ENCODE measurements around the gene ATMIN. TPM values are rescaled to one million over a fixed set of nuclear protein-coding genes. Genes with fewer than 3 reads are reported as not detected.

ATMIN gene
- total RNA-seq, 1 donor from 2014 or later = 22.0 TPM

GRCh38 chr16:80990978-80991377 lies 44.7 kb upstream of the ATMIN start:
- TF ChIP-seq CTCF (IDR thresholded peaks at IDR 0.05; ENCODE audit: borderline replicate concordance) = no peak
- no peak overlapping the region for H3K27ac ChIP-seq (replicated peaks)
- no peaks in the 10 kb centered on the region for H3K27me3 ChIP-seq (ENCODE audit: low read depth)
- intact Hi-C loops (cut with micrococcal nuclease) = no loop called here
- DNase-seq = no peak
- peaks cover 28% of the 10 kb centered on the region for H3K4me1 ChIP-seq
- no peak overlapping the region for H3K4me3 ChIP-seq
- no peaks in the 10 kb centered on the region for H3K9me3 ChIP-seq (replicated peaks)
- H3K36me3 ChIP-seq = no peaks in the 10 kb centered on the region

GRCh38 chr16:80991792-80992430 lies 43.7 kb upstream of the ATMIN start:
- Histone ChIP-seq H3K4me3 (no peak overlapping the region), H3K27ac (replicated peaks) (no peak overlapping the region), H3K27me3 (ENCODE audit: low read depth) (no peaks in the 10 kb centered on the region), H3K36me3 (no peaks in the 10 kb centered on the region), H3K4me1 (peaks cover 27% of the 10 kb centered on the region), H3K9me3 (replicated peaks) (no peaks in the 10 kb centered on the region)
- intact Hi-C loops (cut with micrococcal nuclease) = no loop called here
- no peak for TF ChIP-seq CTCF (IDR thresholded peaks at IDR 0.05; ENCODE audit: borderline replicate concordance)
- no peak for DNase-seq

- DNase-seq = no peak
- no peaks in the 10 kb centered on the region for H3K36me3 ChIP-seq
- intact Hi-C loops (cut with micrococcal nuclease) = no loop called here
- peak overlapping the region; percentile 18 for H3K4me3 ChIP-seq
- H3K4me1 ChIP-seq = peaks cover 27% of the 10 kb centered on the region
- H3K27me3 ChIP-seq (ENCODE audit: low read depth) = no peaks in the 10 kb centered on the region
- no peaks in the 10 kb centered on the region for H3K9me3 ChIP-seq (replicated peaks)
- peak overlapping the region; percentile 49 for H3K27ac ChIP-seq (replicated peaks)
- TF ChIP-seq CTCF (IDR thresholded peaks at IDR 0.05; ENCODE audit: borderline replicate concordance) = no peak
Measured at GRCh38 chr16:80992676-80993293, 42.9 kb upstream of the ATMIN start.

GRCh38 chr16:80993307-80993706 lies 42.3 kb upstream of the ATMIN start:
- no peaks in the 10 kb centered on the region for H3K36me3 ChIP-seq
- TF ChIP-seq CTCF (IDR thresholded peaks at IDR 0.05; ENCODE audit: borderline replicate concordance) = no peak
- H3K27ac ChIP-seq (replicated peaks) = peak overlapping the region; percentile 49
- H3K27me3 ChIP-seq (ENCODE audit: low read depth) = no peaks in the 10 kb centered on the region
- no peaks in the 10 kb centered on the region for H3K9me3 ChIP-seq (replicated peaks)
- H3K4me3 ChIP-seq = peak overlapping the region; percentile 18
- intact Hi-C loops (cut with micrococcal nuclease) = no loop called here
- H3K4me1 ChIP-seq = peaks cover 28% of the 10 kb centered on the region
- no peak for DNase-seq

- Histone ChIP-seq H3K27ac (replicated peaks) (peak overlapping the region; percentile 49), H3K9me3 (replicated peaks) (no peaks in the 10 kb centered on the region), H3K27me3 (ENCODE audit: low read depth) (no peaks in the 10 kb centered on the region), H3K4me3 (peak overlapping the region; percentile 18), H3K4me1 (peaks cover 28% of the 10 kb centered on the region), H3K36me3 (no peaks in the 10 kb centered on the region)
- no peak for TF ChIP-seq CTCF (IDR thresholded peaks at IDR 0.05; ENCODE audit: borderline replicate concordance)
- intact Hi-C loops (cut with micrococcal nuclease) = no loop called here
- no peak for DNase-seq
Measured at GRCh38 chr16:80993834-80994233, 41.8 kb upstream of the ATMIN start.

All from left ventricle myocardium inferior (tissue), 1 donor.